Gastroesophageal sphincter (tissue), 3 donors: Measurements from ENCODE around the gene KIAA2012.

Source experiments
- EP300 ChIP-seq: sonication (generic); formaldehyde crosslinking; IDR thresholded peaks from one replicate; pipeline ENCODE4 v1.6.1; 2017; ENCODE audit warnings: antibody characterized with exemption, mild to moderate bottlenecking
- POLR2A ChIP-seq, 2 donors: fragments of 450-650 bp; IDR thresholded peaks; one replicate each; pipeline ENCODE4 v1.6.1; 2017; ENCODE audit warnings: antibody characterized with exemption in 2 of 2, mild to moderate bottlenecking in 2 of 2, moderate library complexity in 1 of 2
- POLR2AphosphoS5 ChIP-seq: sonication (generic); formaldehyde crosslinking; IDR thresholded peaks from one replicate; pipeline ENCODE4 v1.6.1; 2017; ENCODE audit warnings: antibody characterized with exemption
- TF ChIP-seq, protein P1 (sequence below), 4 experiments: fragments of 200-600 bp in 2 of 4; fragments of 450-650 bp in 2 of 4; sonication (generic) in 1 of 4; IDR thresholded peaks; one replicate each; pipeline ENCODE4 v1.5.1; 2017 to 2019; ENCODE audit warnings: antibody characterized with exemption in 4 of 4, mild to moderate bottlenecking in 2 of 4, moderate library complexity in 2 of 4

DNA sequence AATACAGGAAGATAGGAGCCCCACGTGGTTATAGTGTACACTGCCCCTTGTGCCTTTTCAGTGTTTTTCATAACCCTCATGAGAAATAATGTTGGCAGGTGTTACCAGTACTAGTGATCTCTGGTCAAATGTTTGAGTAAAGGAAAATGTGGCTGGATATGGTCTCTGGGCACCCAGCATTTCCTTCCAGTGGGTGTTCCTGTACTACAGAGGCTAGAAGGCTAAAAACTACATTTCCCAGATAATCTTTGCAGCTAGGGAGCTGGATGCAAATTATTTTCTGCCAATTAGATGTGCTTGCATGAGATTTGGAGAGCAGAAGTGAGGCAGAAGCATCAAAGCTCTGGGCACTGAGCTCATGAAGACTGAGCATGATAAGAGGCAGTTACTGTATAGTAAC, 45.1 kb downstream of the KIAA2012 start:
- no peak for TF ChIP-seq POLR2A (IDR thresholded peaks at IDR 0.05)
- TF ChIP-seq, protein P1, sequence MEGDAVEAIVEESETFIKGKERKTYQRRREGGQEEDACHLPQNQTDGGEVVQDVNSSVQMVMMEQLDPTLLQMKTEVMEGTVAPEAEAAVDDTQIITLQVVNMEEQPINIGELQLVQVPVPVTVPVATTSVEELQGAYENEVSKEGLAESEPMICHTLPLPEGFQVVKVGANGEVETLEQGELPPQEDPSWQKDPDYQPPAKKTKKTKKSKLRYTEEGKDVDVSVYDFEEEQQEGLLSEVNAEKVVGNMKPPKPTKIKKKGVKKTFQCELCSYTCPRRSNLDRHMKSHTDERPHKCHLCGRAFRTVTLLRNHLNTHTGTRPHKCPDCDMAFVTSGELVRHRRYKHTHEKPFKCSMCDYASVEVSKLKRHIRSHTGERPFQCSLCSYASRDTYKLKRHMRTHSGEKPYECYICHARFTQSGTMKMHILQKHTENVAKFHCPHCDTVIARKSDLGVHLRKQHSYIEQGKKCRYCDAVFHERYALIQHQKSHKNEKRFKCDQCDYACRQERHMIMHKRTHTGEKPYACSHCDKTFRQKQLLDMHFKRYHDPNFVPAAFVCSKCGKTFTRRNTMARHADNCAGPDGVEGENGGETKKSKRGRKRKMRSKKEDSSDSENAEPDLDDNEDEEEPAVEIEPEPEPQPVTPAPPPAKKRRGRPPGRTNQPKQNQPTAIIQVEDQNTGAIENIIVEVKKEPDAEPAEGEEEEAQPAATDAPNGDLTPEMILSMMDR (IDR thresholded peaks at IDR 0.05) = no peak
- no peak for TF ChIP-seq EP300
- TF ChIP-seq POLR2AphosphoS5 = no peak
